ENCODE data around the gene IGLON5. TPM values are rescaled to one million over a fixed set of nuclear protein-coding genes. Genes with fewer than 3 reads are reported as not detected.

IGLON5 gene
- total and polyA plus RNA-seq, 3 donors from 2014 or later = 13.3 to 16.0 (median 13.9) TPM

GRCh38 chr19:51292971-51293370 is 18.5 kb upstream of the IGLON5 start:
- 59 to 62% methylated on average over 11 of the region's 11 CpGs for WGBS, 2 donors
- Histone ChIP-seq H3K9me3 (no peaks in the 10 kb centered on the region), H3K4me3 (no peak overlapping the region), H3K27ac (no peak overlapping the region), H3K36me3 (ENCODE audit: low read depth, missing control alignments) (no peaks in the 10 kb centered on the region), H3K27me3 (no peaks in the 10 kb centered on the region), H3K4me1 (no peaks in the 10 kb centered on the region)
- DNase-seq = no peak
- intact Hi-C loops (cut with DNase I; ENCODE audit: low total_unique reads) = no loop called here
- no peak for TF ChIP-seq CTCF (IDR thresholded peaks at IDR 0.05)
- no peak for TF ChIP-seq POLR2A (IDR thresholded peaks at IDR 0.05)

- Histone ChIP-seq H3K27me3 (no peaks in the 10 kb centered on the region), H3K4me1 (no peaks in the 10 kb centered on the region), H3K36me3 (ENCODE audit: low read depth, missing control alignments) (no peaks in the 10 kb centered on the region), H3K27ac (no peak overlapping the region), H3K9me3 (no peaks in the 10 kb centered on the region), H3K4me3 (no peak overlapping the region)
- no peak for DNase-seq
- TF ChIP-seq POLR2A (IDR thresholded peaks at IDR 0.05) = no peak
- TF ChIP-seq CTCF (IDR thresholded peaks at IDR 0.05) = no peak
- intact Hi-C loops (cut with DNase I; ENCODE audit: low total_unique reads) = no loop called here
- WGBS, 2 donors = 64 to 81% methylated on average over 5 to 14 of the region's 14 CpGs
Measured at GRCh38 chr19:51293571-51294210, 17.8 kb upstream of the IGLON5 start.

GRCh38 chr19:51294211-51294976 is 17.1 kb upstream of the IGLON5 start:
- H3K9me3 ChIP-seq = no peaks in the 10 kb centered on the region
- 83 to 85% methylated on average over 15 to 23 of the region's 23 CpGs for WGBS, 2 donors
- no peak overlapping the region for H3K4me3 ChIP-seq
- TF ChIP-seq CTCF (IDR thresholded peaks at IDR 0.05) (no peak), POLR2A (IDR thresholded peaks at IDR 0.05) (no peak)
- no peak overlapping the region for H3K27ac ChIP-seq
- intact Hi-C loops (cut with DNase I; ENCODE audit: low total_unique reads) = no loop called here
- H3K27me3 ChIP-seq = no peaks in the 10 kb centered on the region
- H3K4me1 ChIP-seq = no peaks in the 10 kb centered on the region
- no peak for DNase-seq
- H3K36me3 ChIP-seq (ENCODE audit: low read depth, missing control alignments) = no peaks in the 10 kb centered on the region

GRCh38 chr19:51294977-51295375 is 16.5 kb upstream of the IGLON5 start:
- Histone ChIP-seq H3K4me1 (no peaks in the 10 kb centered on the region), H3K9me3 (no peaks in the 10 kb centered on the region), H3K27ac (no peak overlapping the region), H3K27me3 (no peaks in the 10 kb centered on the region), H3K36me3 (ENCODE audit: low read depth, missing control alignments) (no peaks in the 10 kb centered on the region), H3K4me3 (no peak overlapping the region)
- TF ChIP-seq CTCF (IDR thresholded peaks at IDR 0.05) (no peak), POLR2A (IDR thresholded peaks at IDR 0.05) (no peak)
- WGBS, 2 donors = 72 to 73% methylated on average over 6 to 12 of the region's 12 CpGs
- intact Hi-C loops (cut with DNase I; ENCODE audit: low total_unique reads) = no loop called here
- DNase-seq = no peak

Measured in testis (tissue), 3 donors.